H1 (cell line): Measurements from ENCODE around the gene RIMBP2. TPM values are rescaled to one million over a fixed set of nuclear protein-coding genes. Genes with fewer than 3 reads are reported as not detected.

Experiments used
- CTCF ChIA-PET: fragments of 300-600 bp; sonication (Branson Sonifier 250); formaldehyde crosslinking; loops from one replicate; lab custom pipeline; 2021; ENCODE audit not compliant: partially characterized antibody; lab: Charles Lee
- POLR2A ChIA-PET: fragments of 300-600 bp; sonication (Branson Sonifier 250); formaldehyde crosslinking; loops from one replicate; lab custom pipeline; 2021; ENCODE audit warnings: inconsistent platforms; ENCODE audit not compliant: partially characterized antibody; lab: Charles Lee
- DNase-seq, 2 experiments: peaks; one replicate each; pipeline versions ENCODE4 v3.0.0 to v3.0.0-alpha.2; 2010 to 2022; ENCODE audit warnings: low spot score in 2 of 2, low read depth in 1 of 2, mixed read lengths in 1 of 2
- FAIRE-seq: peaks from 2 replicates; lab custom pipeline; 2011; peaks lifted over from hg19 to GRCh38; lab: Jason Lieb, UNC
- H2AFZ ChIP-seq: 2 replicates; pipeline ENCODE4 v1.8.1; 2012; ENCODE audit warnings: low read length, inconsistent platforms
- H2AK5ac ChIP-seq: 2 replicates; pipeline ENCODE4 v1.6.1; 2013; ENCODE audit warnings: low read depth, low read length
- H2BK120ac ChIP-seq: replicated peaks from 2 replicates; pipeline ENCODE3; 2013; ENCODE audit warnings: low read depth, low read length, inconsistent platforms
- H2BK12ac ChIP-seq: 2 replicates; pipeline ENCODE4 v1.6.1; 2013; ENCODE audit warnings: low read depth, low read length
- H2BK15ac ChIP-seq: 2 replicates; pipeline ENCODE4 v1.6.1; 2013; ENCODE audit warnings: low read length
- H2BK20ac ChIP-seq: 2 replicates; pipeline ENCODE4 v1.6.1; 2013; ENCODE audit warnings: low read length
- H2BK5ac ChIP-seq: 2 replicates; pipeline ENCODE4 v1.6.1; 2013; ENCODE audit warnings: low read depth, low read length
- H3K14ac ChIP-seq: 2 replicates; pipeline ENCODE4 v1.6.1; 2013; ENCODE audit warnings: inconsistent platforms; ENCODE audit not compliant: insufficient read length
- H3K18ac ChIP-seq: 2 replicates; pipeline ENCODE4 v1.6.1; 2013; ENCODE audit warnings: low read length; ENCODE audit errors: extremely low read depth
- H3K23ac ChIP-seq: 2 replicates; pipeline ENCODE4 v1.6.1; 2013; ENCODE audit warnings: inconsistent platforms; ENCODE audit not compliant: insufficient read length
- H3K23me2 ChIP-seq: 2 replicates; pipeline ENCODE4 v1.6.1; 2013; ENCODE audit warnings: low read depth, low read length
- H3K27ac ChIP-seq: 2 replicates; pipeline ENCODE4 v1.6.1; 2011; ENCODE audit warnings: low read depth, low read length, inconsistent platforms
- H3K27me3 ChIP-seq, 4 experiments: replicated peaks in 1 of 4; 1 replicate in 1 of 4; 2 replicates in 3 of 4; pipeline versions ENCODE4 v1.6.1 to v1.8.1; 2011 to 2013; ENCODE audit warnings: low read length in 3 of 4, mild to moderate bottlenecking in 3 of 4, inconsistent platforms in 2 of 4, mixed read lengths in 2 of 4, moderate library complexity in 1 of 4; ENCODE audit not compliant: control insufficient read depth in 3 of 4, insufficient read depth in 3 of 4; ENCODE audit errors: extremely low read depth in 1 of 4
- H3K36me3 ChIP-seq, 4 experiments: 2 replicates each; pipeline versions ENCODE4 v1.6.1 to v1.8.1; 2011 to 2013; ENCODE audit warnings: mild to moderate bottlenecking in 4 of 4, low read length in 3 of 4, moderate library complexity in 2 of 4, control low read depth in 1 of 4, inconsistent platforms in 1 of 4; ENCODE audit not compliant: insufficient read depth in 4 of 4, control insufficient read depth in 2 of 4
- H3K4ac ChIP-seq: replicated peaks from 2 replicates; pipeline ENCODE3; 2013; ENCODE audit warnings: low read length, low read depth, mixed read lengths, inconsistent platforms; ENCODE audit not compliant: insufficient read length
- H3K4me1 ChIP-seq, 4 experiments: replicated peaks in 1 of 4; 1 replicate in 1 of 4; 2 replicates in 3 of 4; pipeline versions ENCODE4 v1.6.1 to v1.8.1; 2011 to 2013; ENCODE audit warnings: low read length in 3 of 4, inconsistent platforms in 2 of 4, mixed read lengths in 1 of 4; ENCODE audit not compliant: insufficient read depth in 4 of 4, control insufficient read depth in 3 of 4
- H3K4me2 ChIP-seq, 2 experiments: 2 replicates each; pipeline versions ENCODE4 v1.6.1 to v1.8.1; 2011 to 2013; ENCODE audit warnings: low read depth in 2 of 2, low read length in 2 of 2, control low read depth in 1 of 2, inconsistent platforms in 1 of 2, mild to moderate bottlenecking in 1 of 2; ENCODE audit not compliant: insufficient read depth in 1 of 2
- H3K4me3 ChIP-seq, 4 experiments: fragments of 200-600, 300-600 bp in 1 of 4; sonication (generic), shearing (Covaris generic), sonication (Bioruptor Twin) in 1 of 4; 2 replicates each; pipeline versions ENCODE4 v1.5.1 to v1.8.1; 2011 to 2016; ENCODE audit warnings: low read length in 4 of 4, low read depth in 3 of 4, control low read depth in 2 of 4, inconsistent platforms in 2 of 4, mild to moderate bottlenecking in 2 of 4, mixed read lengths in 1 of 4, moderate library complexity in 1 of 4; ENCODE audit not compliant: insufficient read depth in 2 of 4; ENCODE audit errors: extremely low read depth in 1 of 4
- H3K56ac ChIP-seq: replicated peaks from 2 replicates; pipeline ENCODE3; 2013; ENCODE audit warnings: low read depth, mild to moderate bottlenecking, mixed read lengths, low read length, inconsistent platforms; ENCODE audit not compliant: insufficient read length
- H3K79me1 ChIP-seq: 2 replicates; pipeline ENCODE4 v1.6.1; 2013; ENCODE audit warnings: low read depth, low read length, control low read depth
- H3K79me2 ChIP-seq, 2 experiments: 2 replicates each; pipeline versions ENCODE4 v1.6.1 to v1.8.1; 2012 to 2013; ENCODE audit warnings: low read length in 2 of 2, mild to moderate bottlenecking in 2 of 2, inconsistent platforms in 1 of 2; ENCODE audit not compliant: insufficient read depth in 2 of 2, control insufficient read depth in 1 of 2
- H3K9ac ChIP-seq, 4 experiments: replicated peaks in 1 of 4; 1 replicate in 1 of 4; 2 replicates in 3 of 4; pipeline versions ENCODE4 v1.6.1 to v1.8.1; 2011 to 2013; ENCODE audit warnings: low read depth in 3 of 4, low read length in 3 of 4, control low read depth in 2 of 4, mild to moderate bottlenecking in 2 of 4, moderate library complexity in 2 of 4, inconsistent platforms in 1 of 4; ENCODE audit errors: extremely low read depth in 1 of 4
- H3K9me3 ChIP-seq, 2 experiments: 2 replicates each; pipeline versions ENCODE4 v1.6.1 to v1.8.1; 2012 to 2013; ENCODE audit warnings: mild to moderate bottlenecking in 2 of 2, moderate library complexity in 2 of 2, control low read depth in 1 of 2, inconsistent platforms in 1 of 2, low read depth in 1 of 2, low read length in 1 of 2, mixed read lengths in 1 of 2; ENCODE audit not compliant: insufficient read depth in 2 of 2
- H4K20me1 ChIP-seq, 2 experiments: replicated peaks in 1 of 2; 2 replicates each; pipeline versions ENCODE3 to v1.8.1; 2011 to 2013; ENCODE audit warnings: inconsistent platforms in 2 of 2, low read length in 2 of 2, mild to moderate bottlenecking in 1 of 2; ENCODE audit not compliant: insufficient read depth in 2 of 2, control insufficient read depth in 1 of 2
- H4K5ac ChIP-seq: 2 replicates; pipeline ENCODE4 v1.6.1; 2013; ENCODE audit warnings: low read length, low read depth, mixed read lengths, inconsistent platforms; ENCODE audit not compliant: insufficient read length
- H4K8ac ChIP-seq: 2 replicates; pipeline ENCODE4 v1.8.0; 2013; ENCODE audit warnings: mild to moderate bottlenecking, moderate library complexity, low read length, inconsistent platforms; ENCODE audit not compliant: insufficient read depth; ENCODE audit errors: extremely low read depth
- H4K91ac ChIP-seq: replicated peaks from 2 replicates; pipeline ENCODE3; 2013; ENCODE audit warnings: low read length, mixed read lengths, inconsistent platforms; ENCODE audit not compliant: insufficient read length
- KDM1A ChIP-seq: fragments of 200-600, 300-600 bp; sonication (generic); IDR thresholded peaks from 2 replicates; pipeline ENCODE4 v1.7.1; 2016; ENCODE audit warnings: mild to moderate bottlenecking, low read length, borderline replicate concordance
- MAFK ChIP-seq: IDR thresholded peaks from 2 replicates; pipeline ENCODE4 v1.6.1; 2012; ENCODE audit warnings: low read depth, mild to moderate bottlenecking, improper control_type of control experiment, low read length
- WGBS, 2 experiments: shearing (Covaris generic) in 1 of 2; methylation state at CpG; one replicate each; pipeline versions ENCODE4 v1.1.6 to v1.1.7; 2013 to 2015; ENCODE audit warnings: low lambda C conversion rate in 2 of 2, mixed read lengths in 2 of 2, inconsistent platforms in 1 of 2, low coverage in 1 of 2, missing lambda C conversion rate in 1 of 2; ENCODE audit not compliant: insufficient replicate concordance in 2 of 2, insufficient coverage in 1 of 2, insufficient read length in 1 of 2; ENCODE audit errors: extremely low coverage in 1 of 2, missing lambda C conversion rate in 1 of 2; 5-methylcytosine and 5-hydroxymethylcytosine counted together
- polyA plus RNA-seq, 7 experiments: library from polyadenylated mRNA; depleted of rRNA in 3 of 7; stranded (reverse) in 5 of 7; unstranded in 2 of 7; fragments of >200 nt in 5 of 7; fragments of 200-250 nt in 2 of 7; gene quantifications; 1 replicate in 5 of 7; 2 replicates in 1 of 7; 4 replicates in 1 of 7; pipeline versions ENCODE4 v1.2.1 to v1.2.3, GENCODE V29; 2011 to 2013; ENCODE audit warnings: missing spikeins in 2 of 7, mixed read lengths in 2 of 7
- total RNA-seq: library from RNA; stranded (reverse); fragmentation: NEBNext Ultra II Directional; extraction: Animal tissue kit (Norgen Biotek cat#: 25700); gene quantifications from 2 replicates; pipeline ENCODE4 v1.2.1, GENCODE V29; 2021

The RIMBP2 gene
- total and polyA plus RNA-seq, 2 of the 8 experiments (the other 6 are each of a cell fraction or from before 2014, with no cell fraction given): 0.18 to 0.65 TPM

DNA sequence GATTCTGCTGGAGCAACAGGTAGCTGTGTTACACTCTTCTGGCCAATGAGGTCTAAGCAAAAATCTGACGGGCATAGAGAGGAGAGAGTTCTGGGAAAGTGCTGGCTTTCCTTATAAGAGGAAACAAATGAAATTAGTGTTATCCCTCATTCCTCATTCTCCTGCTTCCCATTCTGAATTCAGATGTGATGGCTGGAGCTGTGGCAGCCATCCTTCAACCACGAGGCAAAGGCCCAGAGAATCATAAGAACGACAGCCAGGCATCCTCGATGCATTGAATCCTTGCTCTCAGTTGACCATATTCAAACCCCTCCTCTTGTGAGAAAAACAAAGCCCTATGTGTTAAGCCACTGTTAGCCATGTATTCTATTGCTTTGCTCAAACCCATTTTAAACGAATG, 27.5 kb upstream of the RIMBP2 start:
- Histone ChIP-seq H3K4me1 (no peaks in the 10 kb centered on the region; a peak in 1 of 7 replicates), H3K27ac (no peak overlapping the region), H3K23ac (no peak overlapping the region), H2BK5ac (no peak overlapping the region), H3K4ac (no peak overlapping the region), H3K4me3 (no peak overlapping the region), H2AFZ (no peak overlapping the region), H4K5ac (no peak overlapping the region), H2BK12ac (no peak overlapping the region), H4K8ac (no peak overlapping the region), H2BK15ac (no peak overlapping the region), H2BK20ac (no peak overlapping the region), H3K36me3 (no peaks in the 10 kb centered on the region), H2AK5ac (no peak overlapping the region), H4K20me1 (peaks cover 0 to 1% of the 10 kb centered on the region in 2 experiments), H2BK120ac (no peak overlapping the region), H3K14ac (no peak overlapping the region), H3K18ac (no peak overlapping the region), H3K56ac (no peak overlapping the region), H3K79me2 (no peaks in the 10 kb centered on the region), H4K91ac (no peak overlapping the region), H3K9ac (no peak overlapping the region), H3K79me1 (no peaks in the 10 kb centered on the region), H3K27me3 (no peaks in the 10 kb centered on the region), H3K23me2 (no peaks in the 10 kb centered on the region), H3K4me2 (no peak overlapping the region), H3K9me3 (no peaks in the 10 kb centered on the region)
- DNase-seq (no peak), FAIRE-seq (no peak)
- TF ChIP-seq KDM1A (peak; percentile 39; the same call in 1 of the 2 replicates), MAFK (no peak)
- ChIA-PET CTCF (interaction anchor here (0.8 to 1.2 kb wide), 3 partner anchors 9 to 696 kb away, joined by 3 to 4 read pairs (median 3); no protein-coding TSS in a partner anchor), POLR2A (no interaction called here)
- 89% methylated on average over 5 of the region's 5 CpGs; no CpG with 5 or more reads in 1 of the 2 experiments for WGBS, 2 experiments
